Colon (tissue), 2 donors: ENCODE results near the gene IDH3A.

Experiments
- FAIRE-seq: peaks from 2 replicates; lab custom pipeline; 2012; peaks lifted over from hg19 to GRCh38; lab: Jason Lieb, UNC
- donor health status: control.
- donor health status: control.

Gene IDH3A

GRCh38 chr15:78149068-78149804, at the start of gene IDH3A:
TSS of gene IDH3A (plus strand) at chr15:78149362. CDS start at chr15:78149404, 42 bp downstream.
- no peak for FAIRE-seq

DNA sequence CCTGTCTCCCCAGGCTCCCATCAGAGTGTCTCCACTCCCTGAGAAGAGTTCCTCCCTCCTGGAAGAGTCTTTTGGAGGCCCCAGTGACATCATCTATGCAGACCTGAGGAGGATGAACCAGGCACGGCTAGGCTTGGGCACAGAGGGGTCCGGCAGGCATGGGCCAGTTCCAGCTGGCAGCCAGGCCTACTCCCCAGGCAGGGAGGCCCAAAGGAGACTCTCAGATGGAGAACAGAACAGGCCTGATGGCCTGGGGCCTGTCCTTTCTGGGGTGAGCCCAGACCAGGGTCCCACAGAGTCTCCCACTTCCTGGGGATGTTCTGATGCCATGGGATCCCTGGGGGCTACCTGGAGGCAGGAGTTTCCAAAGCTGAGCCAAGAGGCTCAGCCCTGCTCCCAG, 48.3 kb upstream of the IDH3A start:
- FAIRE-seq = no peak

DNA sequence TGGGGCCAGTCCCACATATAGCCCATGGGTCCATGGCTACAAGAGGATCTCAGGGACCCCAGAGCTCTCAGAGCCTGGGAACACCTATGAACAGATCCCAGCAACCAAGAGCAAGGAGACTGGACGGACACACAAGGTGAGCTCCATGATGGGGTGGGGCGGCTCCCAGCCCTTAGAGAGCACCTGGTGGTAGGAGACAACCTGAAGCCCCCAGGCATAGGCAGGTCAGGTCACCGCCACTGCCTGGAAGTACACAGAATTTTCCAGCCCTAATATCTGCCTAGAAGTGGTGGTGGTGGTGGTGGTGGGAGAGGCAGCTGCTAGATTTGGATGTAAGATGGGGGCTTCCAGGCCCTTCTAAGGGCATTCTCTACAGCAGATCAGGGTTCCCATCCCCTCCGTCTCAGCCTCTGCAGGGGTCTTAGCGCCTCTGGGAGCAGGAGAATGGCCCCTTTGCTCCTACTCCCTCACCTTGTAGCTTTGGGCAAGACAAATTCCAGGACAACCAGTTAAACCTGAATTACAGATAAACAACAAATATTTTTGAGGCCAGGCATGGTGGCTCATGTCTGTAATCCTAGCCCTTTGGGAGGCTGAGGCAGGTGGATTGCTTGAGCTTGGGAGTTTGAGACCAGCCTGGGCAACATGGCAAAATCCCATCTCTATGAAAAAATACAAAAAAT, 47.6 kb upstream of the IDH3A start:
- no peak for FAIRE-seq

DNA sequence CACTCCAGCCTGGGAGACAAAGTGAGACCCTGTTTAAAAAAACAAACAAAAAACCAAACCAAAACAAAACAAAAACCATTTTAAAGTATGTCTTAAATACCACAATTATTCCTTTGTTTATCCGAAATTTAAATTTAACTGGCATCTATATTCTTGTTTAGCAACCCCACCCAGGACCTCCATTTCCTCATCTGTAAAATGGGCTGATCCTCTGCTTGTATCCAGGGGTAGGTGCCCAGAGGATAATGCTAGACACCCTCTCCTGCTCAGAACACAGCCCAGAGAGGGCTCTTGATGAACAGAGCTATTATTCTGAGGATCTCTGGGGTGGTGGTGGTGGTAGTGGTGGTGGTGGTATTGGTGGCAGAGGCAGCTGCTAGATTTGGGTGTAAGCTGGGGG, 47.0 kb upstream of the IDH3A start:
- no peak for FAIRE-seq

DNA sequence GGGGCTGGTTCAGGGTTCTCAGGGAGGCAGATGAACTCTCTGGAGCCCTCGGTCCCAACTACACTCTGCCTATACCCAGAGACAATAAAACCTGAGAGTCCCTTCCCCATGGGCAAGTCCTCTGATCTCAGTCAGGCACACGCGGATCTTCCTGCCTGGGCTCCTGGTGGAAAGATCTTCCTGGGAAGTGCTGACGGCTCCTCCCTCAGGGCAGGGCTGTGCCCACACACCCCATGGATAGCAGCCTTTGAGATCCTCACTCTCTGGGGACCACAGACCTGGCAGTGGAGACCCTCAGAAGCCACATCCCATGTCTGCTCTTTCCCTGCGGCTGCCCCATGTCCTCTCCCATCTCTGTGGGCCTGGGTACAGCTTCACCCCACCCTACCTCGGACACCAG, 46.4 kb upstream of the IDH3A start:
- no peak for FAIRE-seq

DNA sequence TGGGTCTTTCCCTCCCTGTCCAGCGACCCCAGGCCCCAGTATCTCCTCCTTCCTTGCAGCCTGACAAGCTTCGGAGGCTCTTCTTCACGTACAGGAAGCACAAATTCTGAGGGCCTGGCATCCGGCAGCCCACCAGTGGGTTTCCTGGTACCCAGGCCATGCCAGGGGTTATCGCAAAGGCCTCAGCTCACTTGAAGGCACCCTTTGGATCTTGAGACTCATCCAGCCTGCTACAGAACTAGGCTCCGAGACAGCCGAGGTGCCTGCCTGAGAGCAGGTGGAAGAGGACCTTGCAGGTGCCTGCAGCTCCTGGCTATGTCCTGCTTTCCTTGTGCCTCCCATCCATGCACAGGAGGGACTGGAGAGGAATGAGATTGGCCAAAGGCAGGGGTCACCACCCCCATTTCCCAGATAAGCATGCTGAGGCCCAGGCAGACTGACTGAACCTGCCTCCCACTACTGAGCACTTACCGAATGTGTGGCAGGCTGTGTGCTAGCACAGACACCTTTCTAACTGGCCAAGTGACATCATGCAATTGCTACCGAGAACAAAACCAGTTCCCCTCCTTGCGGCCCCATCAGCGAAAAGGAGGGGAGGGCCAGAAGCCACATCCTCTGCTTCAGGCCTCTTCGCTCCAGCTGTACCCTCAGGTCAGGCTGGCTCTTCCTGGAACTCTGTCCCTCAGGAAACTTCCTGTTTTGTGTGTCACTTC, 45.6 kb upstream of the IDH3A start:
- no peak for FAIRE-seq

DNA sequence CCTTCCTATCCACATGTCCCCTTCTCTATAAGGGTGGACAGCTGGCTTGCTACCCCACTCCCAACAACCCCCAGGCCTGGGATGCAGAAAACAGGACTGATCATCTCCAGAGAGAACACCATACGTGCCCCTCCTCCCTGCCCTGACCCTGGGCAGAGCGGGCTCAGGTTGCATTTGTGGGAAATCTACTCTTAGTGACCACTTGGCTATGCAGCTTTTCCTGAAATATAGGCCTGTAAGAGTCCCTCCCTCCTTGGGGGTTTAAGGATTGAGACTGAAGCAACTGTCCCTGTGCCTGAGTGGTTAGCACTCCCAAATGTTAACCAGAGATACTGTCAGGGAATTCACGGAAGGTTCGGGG, 45.1 kb upstream of the IDH3A start:
- no peak for FAIRE-seq

GRCh38 chr15:78104566-78105475, 44.3 kb upstream of the IDH3A start:
- no peak for FAIRE-seq

- no peak for FAIRE-seq
Measured at GRCh38 chr15:78105476-78106241, 43.5 kb upstream of the IDH3A start.

DNA sequence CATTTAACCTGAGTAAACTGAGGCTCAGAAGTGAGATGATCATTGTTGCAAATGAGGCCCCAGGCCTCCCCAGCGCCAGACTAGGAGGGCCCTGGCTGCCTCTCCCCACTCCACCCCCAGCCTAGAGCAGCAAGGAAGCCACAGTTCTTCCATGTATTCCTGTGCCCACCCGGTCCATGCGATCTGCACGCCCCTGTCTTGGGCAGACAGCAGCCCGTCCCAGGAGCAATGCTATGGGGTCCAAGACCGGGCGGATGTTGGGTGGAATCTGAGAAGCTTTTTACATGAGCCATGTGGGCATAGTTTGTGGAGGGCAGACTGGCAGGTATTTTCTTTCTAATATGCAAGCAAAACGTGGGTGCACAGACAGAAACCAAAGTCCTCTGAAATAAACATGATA, 41.7 kb upstream of the IDH3A start:
- no peak for FAIRE-seq

GRCh38 chr15:78108300-78109084, 40.7 kb upstream of the IDH3A start:
- FAIRE-seq = no peak

GRCh38 chr15:78109156-78109555, 40.0 kb upstream of the IDH3A start:
- FAIRE-seq = no peak

DNA sequence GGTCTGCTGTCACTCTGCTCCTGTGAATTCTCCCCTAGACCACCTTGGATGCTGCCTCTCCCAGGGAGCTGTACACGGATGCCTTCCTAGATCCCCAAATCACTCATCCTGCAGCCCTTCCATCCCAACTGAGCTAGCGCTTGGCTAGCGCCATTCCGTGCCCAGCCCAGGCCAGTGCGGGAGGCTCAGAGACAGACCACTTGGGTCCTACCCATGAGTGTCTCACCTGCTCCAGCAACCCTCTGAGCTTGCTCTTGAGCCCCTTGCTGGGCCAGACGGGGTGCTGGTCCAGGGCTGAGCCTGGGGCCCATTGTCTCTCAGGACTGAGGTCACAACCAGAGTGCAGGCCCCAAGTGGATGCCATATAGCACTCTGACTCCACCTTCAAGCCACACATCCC, 39.1 kb upstream of the IDH3A start:
- no peak for FAIRE-seq

- no peak for FAIRE-seq
Measured at GRCh38 chr15:78110916-78111475, 38.2 kb upstream of the IDH3A start.

DNA sequence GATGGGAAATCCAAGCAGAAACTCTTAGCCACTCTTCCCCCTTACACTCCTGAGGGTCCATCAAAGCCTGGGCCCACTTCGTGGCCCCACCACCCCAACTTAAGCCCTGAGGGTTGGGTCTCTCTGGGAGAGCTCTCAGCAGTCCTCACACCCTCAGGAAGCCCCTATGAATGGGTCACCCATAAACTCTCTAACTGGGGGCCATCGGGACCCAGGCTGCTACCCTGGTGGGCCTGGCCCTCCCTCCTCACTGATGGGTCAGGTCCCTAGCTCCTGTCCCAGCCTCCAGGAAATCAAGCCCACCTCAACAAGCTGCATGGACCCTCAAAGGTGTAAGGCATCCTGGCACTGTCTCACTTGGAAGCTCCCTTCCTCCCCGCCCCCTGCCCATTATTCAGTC, 37.4 kb upstream of the IDH3A start:
- no peak for FAIRE-seq

DNA sequence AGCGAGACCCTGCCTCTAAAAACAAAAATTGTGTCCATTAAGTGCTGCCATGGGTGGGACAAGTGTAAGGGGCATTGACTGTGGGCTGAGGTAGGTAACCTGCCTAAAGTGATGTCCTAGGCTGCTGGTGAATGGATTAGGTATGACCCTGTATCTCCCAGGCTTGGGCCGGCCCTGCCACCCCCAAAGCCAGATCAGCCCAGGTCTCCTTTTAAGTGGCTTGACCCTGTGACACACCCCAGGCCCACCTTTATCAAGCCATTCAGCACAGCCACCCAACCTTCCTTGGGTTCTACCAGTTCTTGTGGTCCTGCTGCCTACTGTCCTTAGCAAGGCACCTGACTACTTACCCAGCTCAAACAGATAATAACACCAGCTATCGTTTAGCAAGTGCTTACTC, 36.6 kb upstream of the IDH3A start:
- no peak for FAIRE-seq

- FAIRE-seq = no peak
Measured at GRCh38 chr15:78120523-78120922, 28.6 kb upstream of the IDH3A start.

GRCh38 chr15:78125267-78125666, 23.9 kb upstream of the IDH3A start:
- FAIRE-seq = no peak

GRCh38 chr15:78127882-78128281, 21.3 kb upstream of the IDH3A start:
- FAIRE-seq = no peak

DNA sequence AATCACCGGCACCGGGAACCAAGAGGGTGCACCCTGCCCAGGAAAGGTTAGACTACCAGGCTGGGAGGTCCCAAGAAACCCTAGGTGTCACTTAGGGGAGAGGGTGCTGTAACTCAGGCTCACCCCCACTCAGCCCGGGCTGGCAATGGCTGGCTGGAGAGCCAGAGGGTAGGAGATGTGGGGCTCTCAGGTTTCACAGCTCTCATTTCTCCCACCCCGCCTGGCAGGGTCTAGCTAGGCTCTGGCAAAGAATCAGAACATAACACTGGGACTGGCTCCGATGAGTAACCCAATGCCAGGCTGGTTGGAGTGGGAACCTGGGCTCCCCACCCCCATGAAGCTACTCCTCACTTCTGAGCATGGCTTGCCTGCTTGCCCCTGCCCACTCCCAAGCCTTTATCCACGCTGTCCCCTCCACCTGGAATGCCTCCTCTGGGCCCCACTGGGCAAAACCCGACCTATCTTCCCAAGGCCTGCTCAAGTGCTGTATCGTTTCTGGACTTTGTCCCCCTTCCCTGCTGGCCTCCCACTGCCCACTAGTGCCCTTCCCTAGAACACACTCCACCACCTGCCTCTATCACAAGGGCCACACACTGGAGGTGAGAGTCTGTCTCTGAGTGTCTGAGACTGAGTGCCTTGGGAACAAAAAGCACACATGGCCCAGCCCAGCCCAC, 19.9 kb upstream of the IDH3A start:
- FAIRE-seq = no peak
